HUES48 (cell line): Measurements from ENCODE around the gene OGDH.

Experiments used
- H3K27ac ChIP-seq: one replicate; pipeline ENCODE4 v1.7.0; 2013; ENCODE audit warnings: low read depth, low read length, inconsistent platforms
- H3K27me3 ChIP-seq: 2 replicates; pipeline ENCODE4 v1.6.1; 2013; ENCODE audit warnings: mild to moderate bottlenecking, low read length; ENCODE audit not compliant: control insufficient read depth, insufficient read depth
- H3K36me3 ChIP-seq: 2 replicates; pipeline ENCODE4 v1.6.1; 2013; ENCODE audit warnings: low read length; ENCODE audit not compliant: control insufficient read depth, insufficient read depth
- H3K4me1 ChIP-seq: 2 replicates; pipeline ENCODE4 v1.6.1; 2013; ENCODE audit warnings: mild to moderate bottlenecking, low read length; ENCODE audit not compliant: control insufficient read depth, insufficient read depth
- H3K4me3 ChIP-seq: 2 replicates; pipeline ENCODE4 v1.5.1; 2013; ENCODE audit warnings: mild to moderate bottlenecking, low read depth, low read length
- H3K9ac ChIP-seq: 2 replicates; pipeline ENCODE4 v1.6.1; 2013; ENCODE audit warnings: mild to moderate bottlenecking, low read depth, low read length, moderate library complexity
- H3K9me3 ChIP-seq: 2 replicates; pipeline ENCODE4 v1.6.1; 2013; ENCODE audit warnings: low read length; ENCODE audit not compliant: control insufficient read depth, insufficient read depth

The OGDH gene

GRCh38 chr7:44566680-44567079, 39.7 kb upstream of the OGDH start:
- H3K9me3 ChIP-seq = no peaks in the 10 kb centered on the region
- H3K4me1 ChIP-seq = no peaks in the 10 kb centered on the region
- no peak overlapping the region for H3K9ac ChIP-seq
- peaks cover 74% of the 10 kb centered on the region for H3K36me3 ChIP-seq
- no peak overlapping the region for H3K27ac ChIP-seq
- no peaks in the 10 kb centered on the region for H3K27me3 ChIP-seq
- H3K4me3 ChIP-seq = no peak overlapping the region

GRCh38 chr7:44567884-44568283, 38.5 kb upstream of the OGDH start:
- Histone ChIP-seq H3K27ac (no peak overlapping the region), H3K27me3 (no peaks in the 10 kb centered on the region), H3K4me3 (no peak overlapping the region), H3K4me1 (peaks cover 3% of the 10 kb centered on the region; the same call in 1 of the 2 replicates), H3K36me3 (peaks cover 86% of the 10 kb centered on the region), H3K9ac (no peak overlapping the region), H3K9me3 (no peaks in the 10 kb centered on the region)

- Histone ChIP-seq H3K9me3 (no peaks in the 10 kb centered on the region), H3K4me3 (no peak overlapping the region), H3K27ac (no peak overlapping the region), H3K27me3 (no peaks in the 10 kb centered on the region), H3K9ac (no peak overlapping the region), H3K36me3 (peaks cover 88% of the 10 kb centered on the region), H3K4me1 (peaks cover 4% of the 10 kb centered on the region; the same call in 1 of the 2 replicates)
Observed at GRCh38 chr7:44568771-44569560, 37.5 kb upstream of the OGDH start.

- Histone ChIP-seq H3K36me3 (peaks cover 80% of the 10 kb centered on the region), H3K9ac (no peak overlapping the region), H3K4me1 (peaks cover 12% of the 10 kb centered on the region), H3K9me3 (no peaks in the 10 kb centered on the region), H3K27me3 (no peaks in the 10 kb centered on the region), H3K4me3 (no peak overlapping the region), H3K27ac (no peak overlapping the region)
Observed at GRCh38 chr7:44569959-44570358, 36.5 kb upstream of the OGDH start.

GRCh38 chr7:44572771-44573170, 33.7 kb upstream of the OGDH start:
- H3K4me3 ChIP-seq = peak overlapping the region; percentile 89
- no peak overlapping the region for H3K27ac ChIP-seq
- H3K27me3 ChIP-seq = no peaks in the 10 kb centered on the region
- no peaks in the 10 kb centered on the region for H3K9me3 ChIP-seq
- H3K36me3 ChIP-seq = peaks cover 70% of the 10 kb centered on the region
- H3K9ac ChIP-seq = 0 out of 2 replicates have a peak overlapping the region, but pooled peaks have one; percentile 91
- H3K4me1 ChIP-seq = peaks cover 15% of the 10 kb centered on the region

GRCh38 chr7:44573464-44574286, 32.8 kb upstream of the OGDH start, which contains the start of gene DDX56:
TSS of gene DDX56 (minus strand) at chr7:44573908. CDS start at chr7:44573895, 13 bp downstream.
- H3K9ac ChIP-seq = peak within 1 kb of the TSS; percentile 91
- peaks cover 15% of the 10 kb centered on the region for H3K4me1 ChIP-seq
- peak within 1 kb of the TSS; percentile 86 for H3K27ac ChIP-seq
- H3K27me3 ChIP-seq = no peaks in the 10 kb centered on the region
- H3K9me3 ChIP-seq = no peaks in the 10 kb centered on the region
- H3K36me3 ChIP-seq = peaks cover 70% of the 10 kb centered on the region
- peak within 1 kb of the TSS; percentile 89 for H3K4me3 ChIP-seq

- H3K4me3 ChIP-seq = peak overlapping the region; percentile 89
- peak overlapping the region; percentile 86 for H3K27ac ChIP-seq
- no peaks in the 10 kb centered on the region for H3K9me3 ChIP-seq
- H3K9ac ChIP-seq = peak overlapping the region; percentile 91
- H3K27me3 ChIP-seq = no peaks in the 10 kb centered on the region
- H3K36me3 ChIP-seq = peaks cover 70% of the 10 kb centered on the region
- H3K4me1 ChIP-seq = peaks cover 15% of the 10 kb centered on the region
Observed at GRCh38 chr7:44574287-44574872, 32.0 kb upstream of the OGDH start.

- Histone ChIP-seq H3K27ac (no peak overlapping the region), H3K27me3 (no peaks in the 10 kb centered on the region), H3K36me3 (peaks cover 70% of the 10 kb centered on the region), H3K9ac (no peak overlapping the region), H3K9me3 (no peaks in the 10 kb centered on the region), H3K4me1 (peaks cover 15% of the 10 kb centered on the region), H3K4me3 (peak overlapping the region; percentile 89)
Observed at GRCh38 chr7:44575054-44575453, 31.4 kb upstream of the OGDH start.

- Histone ChIP-seq H3K4me3 (no peak overlapping the region), H3K4me1 (peaks cover 19% of the 10 kb centered on the region), H3K27ac (no peak overlapping the region), H3K9me3 (no peaks in the 10 kb centered on the region), H3K27me3 (no peaks in the 10 kb centered on the region), H3K36me3 (peaks cover 65% of the 10 kb centered on the region), H3K9ac (no peak overlapping the region)
Observed at GRCh38 chr7:44576228-44576627, 30.2 kb upstream of the OGDH start.

- no peaks in the 10 kb centered on the region for H3K9me3 ChIP-seq
- H3K4me3 ChIP-seq = peak overlapping the region; percentile 84
- H3K27me3 ChIP-seq = no peaks in the 10 kb centered on the region
Observed at GRCh38 chr7:44580945-44581878, 25.2 kb upstream of the OGDH start.

More at GRCh38 chr7:44580945-44581878, 25.2 kb upstream of the OGDH start:
- H3K27ac ChIP-seq = peak overlapping the region; percentile 74
- H3K9ac ChIP-seq = peak overlapping the region; percentile 74
- H3K4me1 ChIP-seq = peaks cover 4% of the 10 kb centered on the region; the same call in 1 of the 2 replicates
- H3K36me3 ChIP-seq = peaks cover 35% of the 10 kb centered on the region
